SJCRH30 (cell line): ENCODE measurements around the gene PAWR. TPM values are rescaled to one million over a fixed set of nuclear protein-coding genes. Genes with fewer than 3 reads are reported as not detected.
"Not testable (repeated sequence)": the region's sequence is repeated elsewhere in the genome, so short reads cannot be mapped to it uniquely, and the experiment has no call there.

Source experiments
- DNase-seq, 2 experiments: peaks; one replicate each; pipeline ENCODE4 v3.0.0-alpha.2; 2015 to 2020
- H3K27ac ChIP-seq: fragments of 250-450 bp; sonication (Bioruptor Pico); 2 replicates; pipeline ENCODE4 v1.5.1; 2020; ENCODE audit warnings: mild to moderate bottlenecking, moderate library complexity
- H3K27me3 ChIP-seq: fragments of 250-450 bp; sonication (Bioruptor Pico); 2 replicates; pipeline ENCODE4 v1.5.1; 2020; ENCODE audit warnings: mild to moderate bottlenecking, moderate library complexity
- H3K36me3 ChIP-seq: fragments of 250-450 bp; sonication (Bioruptor Pico); 2 replicates; pipeline ENCODE4 v1.5.1; 2020; ENCODE audit warnings: mild to moderate bottlenecking, moderate library complexity
- H3K4me1 ChIP-seq: fragments of 250-450 bp; sonication (Bioruptor Pico); 2 replicates; pipeline ENCODE4 v1.5.1; 2020; ENCODE audit warnings: mild to moderate bottlenecking, moderate library complexity
- H3K4me3 ChIP-seq: fragments of 250-450 bp; sonication (Bioruptor Pico); 2 replicates; pipeline ENCODE4 v1.5.1; 2020; ENCODE audit warnings: mild to moderate bottlenecking, moderate library complexity
- H3K9me3 ChIP-seq: fragments of 250-450 bp; sonication (Bioruptor Pico); replicated peaks from 2 replicates; pipeline ENCODE4 v1.5.1; 2020; ENCODE audit warnings: mild to moderate bottlenecking, moderate library complexity
- total RNA-seq: library from RNA; depleted of rRNA; stranded (reverse); fragments of >200 nt; shearing (Covaris generic); gene quantifications from 2 replicates; pipeline ENCODE4 v1.2.3, GENCODE V29; 2014

PAWR gene
- total RNA-seq, 1 experiment from 2014 or later, result 24.9 TPM

DNA sequence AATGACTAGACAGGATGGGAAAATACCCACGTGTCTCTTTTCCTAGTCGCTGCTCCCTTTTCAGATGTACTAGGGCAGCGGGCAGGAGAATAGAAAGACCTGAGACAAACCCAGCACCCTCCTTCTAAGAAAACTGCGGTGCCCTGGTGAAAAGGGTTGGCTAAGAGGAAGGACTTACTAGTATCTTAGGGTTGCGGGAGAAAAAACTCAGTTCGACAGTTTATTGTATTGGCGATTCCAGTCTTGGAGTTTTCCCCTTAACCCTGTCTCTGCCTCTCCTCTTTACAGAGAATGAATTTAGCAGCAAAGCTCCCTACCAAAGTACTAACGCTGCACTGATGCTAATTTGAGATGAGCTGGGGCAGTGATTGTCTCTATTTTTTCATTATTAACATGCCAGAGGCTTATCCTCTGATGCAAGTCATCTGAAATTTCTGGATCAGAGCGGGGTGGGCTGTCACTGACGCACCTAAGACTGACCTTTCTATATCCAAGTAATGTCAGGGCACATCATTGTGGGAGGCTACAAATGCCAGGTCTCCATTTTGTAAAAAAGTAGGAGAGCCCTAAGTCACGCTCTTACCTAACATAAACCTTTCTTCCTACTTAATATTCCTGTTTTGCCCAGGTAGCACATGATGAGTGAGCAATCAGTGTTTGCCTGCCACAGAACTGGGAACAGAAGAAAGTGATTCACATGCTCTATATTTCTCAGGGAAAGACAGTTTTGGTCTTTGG lies 916 bp upstream of the PAWR start:
- H3K27me3 ChIP-seq, result no peaks in the 10 kb centered on the region
- 0 out of 2 replicates have a peak, but pooled peaks cover 3% of the 10 kb centered on the region for H3K4me1 ChIP-seq
- H3K27ac ChIP-seq, result peak overlapping the region; percentile 79
- no peaks in the 10 kb centered on the region for H3K36me3 ChIP-seq
- no peaks in the 10 kb centered on the region for H3K9me3 ChIP-seq
- peak overlapping the region; percentile 93 for H3K4me3 ChIP-seq
- peak in 1 of 2 experiments; percentile 4 for DNase-seq

- H3K9me3 ChIP-seq, result no peaks in the 10 kb centered on the region
Observed at GRCh38 chr12:79690142-79690637, 574 bp downstream of the PAWR start.

GRCh38 chr12:79689477-79690141 lies 1.2 kb downstream of the PAWR start:
- Histone ChIP-seq H3K36me3 (0 out of 2 replicates have a peak, but pooled peaks cover 2% of the 10 kb centered on the region), H3K9me3 (no peaks in the 10 kb centered on the region), H3K27me3 (no peaks in the 10 kb centered on the region), H3K4me1 (0 out of 2 replicates have a peak, but pooled peaks cover 3% of the 10 kb centered on the region), H3K4me3 (peak overlapping the region; percentile 93), H3K27ac (peak overlapping the region; percentile 75)
- peak; percentile 55 to 66 for DNase-seq

More at GRCh38 chr12:79690142-79690637, 574 bp downstream of the PAWR start:
- peak overlapping the region; percentile 75 for H3K27ac ChIP-seq
- H3K4me3 ChIP-seq, result peak overlapping the region; percentile 93
- 0 out of 2 replicates have a peak, but pooled peaks cover 3% of the 10 kb centered on the region for H3K4me1 ChIP-seq
- no peaks in the 10 kb centered on the region for H3K27me3 ChIP-seq
- peak; percentile 58 to 63 for DNase-seq
- H3K36me3 ChIP-seq, result 0 out of 2 replicates have a peak, but pooled peaks cover under 1% of the 10 kb centered on the region

DNA sequence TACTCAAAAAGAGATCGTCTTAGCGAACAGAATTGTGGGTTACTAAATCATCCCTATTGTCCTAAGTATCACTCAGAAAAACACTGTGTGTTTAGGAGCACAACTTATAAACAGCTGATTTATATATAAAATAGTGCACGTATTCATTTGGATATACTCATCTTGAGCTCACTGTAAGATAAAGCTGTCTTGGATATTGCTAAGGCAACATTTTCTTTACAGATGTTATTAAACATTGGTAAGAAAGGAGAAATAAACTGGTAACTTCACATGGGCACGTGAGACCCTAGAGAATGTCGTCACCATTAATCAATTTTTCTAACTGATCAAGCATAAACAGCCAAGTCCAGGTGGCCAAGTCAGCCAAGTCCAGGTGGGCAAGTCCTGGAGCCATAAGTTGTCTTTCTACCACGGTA lies 1.7 kb downstream of the PAWR start:
- H3K4me1 ChIP-seq, result 0 out of 2 replicates have a peak, but pooled peaks cover 3% of the 10 kb centered on the region
- H3K4me3 ChIP-seq, result peak overlapping the region; percentile 93
- H3K27ac ChIP-seq, result peak overlapping the region; percentile 75
- H3K9me3 ChIP-seq, result no peaks in the 10 kb centered on the region
- DNase-seq, result no peak
- 0 out of 2 replicates have a peak, but pooled peaks cover 2% of the 10 kb centered on the region for H3K36me3 ChIP-seq
- H3K27me3 ChIP-seq, result no peaks in the 10 kb centered on the region

DNA sequence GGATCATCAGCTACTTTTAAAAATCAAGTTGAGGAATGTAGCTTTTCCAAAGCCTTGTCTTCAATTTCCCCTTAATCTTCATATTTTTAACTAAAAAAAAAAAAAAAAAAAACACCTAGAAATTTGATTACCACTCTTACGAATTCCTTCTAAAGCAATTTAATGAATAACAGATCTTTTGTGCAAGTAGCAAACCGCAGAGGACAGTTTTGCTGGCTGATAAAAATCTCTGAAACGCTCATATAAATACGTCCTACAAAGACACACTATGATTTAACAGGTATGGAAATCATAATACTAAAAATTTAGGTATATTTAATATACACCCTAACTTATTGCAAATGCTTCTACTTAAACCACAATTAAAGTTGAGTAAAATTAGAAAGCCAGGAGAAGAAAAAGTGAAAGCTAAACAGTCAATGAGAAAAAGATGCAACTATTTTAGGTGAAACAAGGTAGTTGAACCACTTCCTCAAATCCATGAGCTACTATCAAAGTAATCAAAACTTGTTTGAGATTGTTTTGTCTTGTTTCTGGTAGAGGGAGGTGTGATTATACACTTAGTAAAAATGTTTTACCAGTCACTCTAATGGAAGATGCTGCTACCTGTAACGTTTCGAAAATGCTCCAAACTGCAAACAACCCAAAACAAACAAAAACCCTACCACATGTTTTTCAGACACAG lies 2.2 kb downstream of the PAWR start:
- H3K9me3 ChIP-seq, result no peaks in the 10 kb centered on the region
- H3K4me1 ChIP-seq, result 0 out of 2 replicates have a peak, but pooled peaks cover 3% of the 10 kb centered on the region
- no peaks in the 10 kb centered on the region for H3K27me3 ChIP-seq
- 0 out of 2 replicates have a peak, but pooled peaks cover 2% of the 10 kb centered on the region for H3K36me3 ChIP-seq
- H3K27ac ChIP-seq, result peak overlapping the region; percentile 75
- peak overlapping the region; percentile 93 for H3K4me3 ChIP-seq
- DNase-seq, result peak in 1 of 2 experiments; percentile 2

- no peaks in the 10 kb centered on the region for H3K9me3 ChIP-seq
- H3K27me3 ChIP-seq, result no peaks in the 10 kb centered on the region
- peak overlapping the region; percentile 93 for H3K4me3 ChIP-seq
- peak in 1 of 2 experiments; percentile 14 for DNase-seq
- 0 out of 2 replicates have a peak, but pooled peaks cover 2% of the 10 kb centered on the region for H3K36me3 ChIP-seq
- no peak overlapping the region for H3K27ac ChIP-seq
- H3K4me1 ChIP-seq, result no peaks in the 10 kb centered on the region
Observed at GRCh38 chr12:79687711-79688260, 3.0 kb downstream of the PAWR start.

GRCh38 chr12:79686171-79686570 lies 4.6 kb downstream of the PAWR start:
- 0 out of 2 replicates have a peak, but pooled peaks cover 2% of the 10 kb centered on the region for H3K36me3 ChIP-seq
- H3K4me3 ChIP-seq, result no peak overlapping the region
- no peaks in the 10 kb centered on the region for H3K4me1 ChIP-seq
- no peak for DNase-seq
- no peak overlapping the region for H3K27ac ChIP-seq
- no peaks in the 10 kb centered on the region for H3K9me3 ChIP-seq
- H3K27me3 ChIP-seq, result no peaks in the 10 kb centered on the region

GRCh38 chr12:79685068-79685467 lies 5.7 kb downstream of the PAWR start:
- Histone ChIP-seq H3K27ac (no peak overlapping the region), H3K4me1 (no peaks in the 10 kb centered on the region), H3K27me3 (no peaks in the 10 kb centered on the region), H3K4me3 (no peak overlapping the region), H3K9me3 (no peaks in the 10 kb centered on the region), H3K36me3 (0 out of 2 replicates have a peak, but pooled peaks cover 2% of the 10 kb centered on the region)
- DNase-seq, result no peak

- H3K27me3 ChIP-seq, H3K36me3 ChIP-seq, H3K4me1 ChIP-seq, H3K4me3 ChIP-seq, H3K27ac ChIP-seq, H3K9me3 ChIP-seq, DNase-seq: not testable (repeated sequence)
Observed at GRCh38 chr12:79684338-79684737, 6.4 kb downstream of the PAWR start.

DNA sequence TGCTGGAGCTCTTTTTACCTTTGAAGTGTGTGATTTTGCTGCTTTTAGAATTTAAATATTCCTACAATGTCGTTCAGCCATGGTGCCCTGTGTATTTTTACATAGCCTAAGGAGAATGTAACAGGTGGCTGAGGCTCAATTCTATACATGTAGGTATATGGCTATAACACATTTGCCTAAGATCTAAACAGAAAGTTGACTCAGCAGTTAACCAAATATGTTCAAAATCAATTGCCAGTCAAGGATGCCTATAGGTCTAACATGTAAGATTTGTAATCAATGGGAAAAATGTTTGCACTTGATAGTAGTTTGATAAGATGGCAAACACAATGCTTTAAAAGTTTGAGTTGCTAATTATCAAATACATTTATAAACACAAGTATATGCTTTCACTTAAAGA lies 8.2 kb downstream of the PAWR start:
- Histone ChIP-seq H3K36me3 (0 out of 2 replicates have a peak, but pooled peaks cover 3% of the 10 kb centered on the region), H3K4me3 (no peak overlapping the region), H3K4me1 (no peaks in the 10 kb centered on the region), H3K27ac (no peak overlapping the region), H3K9me3 (no peaks in the 10 kb centered on the region), H3K27me3 (no peaks in the 10 kb centered on the region)
- DNase-seq, result no peak

GRCh38 chr12:79681008-79681590 lies 9.7 kb downstream of the PAWR start:
- Histone ChIP-seq H3K4me1 (no peaks in the 10 kb centered on the region), H3K9me3 (no peaks in the 10 kb centered on the region), H3K27me3 (no peaks in the 10 kb centered on the region), H3K36me3 (0 out of 2 replicates have a peak, but pooled peaks cover 3% of the 10 kb centered on the region), H3K4me3 (no peak overlapping the region), H3K27ac (no peak overlapping the region)
- DNase-seq, result peak in 1 of 2 experiments; percentile 10

DNA sequence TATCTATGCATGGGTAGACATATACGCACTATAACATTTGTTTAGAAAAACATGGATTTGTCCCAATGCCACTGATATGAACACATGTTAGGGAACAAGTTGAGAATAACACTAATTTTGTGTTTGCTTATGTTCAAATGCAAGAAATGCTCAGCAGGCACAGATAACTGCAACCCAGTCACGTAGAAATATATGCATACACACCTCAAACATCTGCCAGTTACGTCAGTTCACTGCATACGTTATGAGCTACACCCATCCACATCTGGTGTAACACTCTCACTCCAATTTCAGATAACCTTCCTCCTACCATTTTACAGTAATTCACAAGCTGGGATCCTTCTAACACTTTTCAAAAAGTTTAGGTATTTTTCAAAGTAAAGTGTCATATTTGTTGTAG lies 10.7 kb downstream of the PAWR start:
- Histone ChIP-seq H3K27ac (no peak overlapping the region), H3K9me3 (0 out of 2 replicates have a peak, but pooled peaks cover 2% of the 10 kb centered on the region), H3K36me3 (0 out of 2 replicates have a peak, but pooled peaks cover 2% of the 10 kb centered on the region), H3K4me3 (no peak overlapping the region), H3K27me3 (no peaks in the 10 kb centered on the region), H3K4me1 (no peaks in the 10 kb centered on the region)
- no peak for DNase-seq

- Histone ChIP-seq H3K27ac (no peak overlapping the region), H3K36me3 (peaks cover 2% of the 10 kb centered on the region; the same call in 1 of the 2 replicates), H3K4me3 (no peak overlapping the region), H3K9me3 (peaks cover 2% of the 10 kb centered on the region; the same call in 1 of the 2 replicates), H3K27me3 (no peaks in the 10 kb centered on the region), H3K4me1 (no peaks in the 10 kb centered on the region)
- DNase-seq, result no peak
Observed at GRCh38 chr12:79678306-79678705, 12.5 kb downstream of the PAWR start.

GRCh38 chr12:79677672-79678071 lies 13.1 kb downstream of the PAWR start:
- DNase-seq, result no peak
- no peaks in the 10 kb centered on the region for H3K27me3 ChIP-seq

More at GRCh38 chr12:79677672-79678071, 13.1 kb downstream of the PAWR start:
- Histone ChIP-seq H3K9me3 (peaks cover 2% of the 10 kb centered on the region; the same call in 1 of the 2 replicates), H3K36me3 (peaks cover 2% of the 10 kb centered on the region; the same call in 1 of the 2 replicates), H3K27ac (no peak overlapping the region), H3K4me1 (no peaks in the 10 kb centered on the region), H3K4me3 (no peak overlapping the region)
